B cell (primary cell): ENCODE data around the gene ADAMTS2. TPM values are rescaled to one million over a fixed set of nuclear protein-coding genes. Genes with fewer than 3 reads are reported as not detected.

Experiments used
- ATAC-seq: fragments of 200-7000 bp; cut with Tn5 transposase; one replicate; pipeline ENCODE4 v1.10.0; 2021; ENCODE audit warnings: low read depth, mild to moderate bottlenecking, moderate number of reproducible peaks, moderate library complexity
- CTCF ChIA-PET: fragments of 350-600 bp; sonication (Branson Sonifier 250); formaldehyde crosslinking; loops from one replicate; lab custom pipeline; 2021; ENCODE audit warnings: antibody characterized with exemption, inconsistent platforms; lab: Charles Lee
- POLR2A ChIA-PET: fragments of 350-600 bp; sonication (Branson Sonifier 250); formaldehyde crosslinking; loops from one replicate; lab custom pipeline; 2021; ENCODE audit warnings: antibody characterized with exemption; lab: Charles Lee
- DNase-seq: peaks from one replicate; pipeline ENCODE4 v3.0.0; 2013
- H2AFZ ChIP-seq: 2 replicates; pipeline ENCODE4 v1.6.1; 2012; ENCODE audit warnings: mild to moderate bottlenecking, low read depth, low read length; ENCODE audit not compliant: insufficient read depth, poor library complexity, severe bottlenecking
- H3K27ac ChIP-seq, 2 donors: 1 replicate in 1 of 2; 2 replicates in 1 of 2; pipeline ENCODE4 v1.5.1; 2012 to 2013; ENCODE audit warnings: low read length in 2 of 2, mild to moderate bottlenecking in 2 of 2, moderate library complexity in 1 of 2
- H3K27me3 ChIP-seq, 4 experiments: fragments of 200-600 bp in 1 of 4; sonication (generic) in 1 of 4; replicated peaks in 1 of 4; 1 replicate in 2 of 4; 2 replicates in 2 of 4; pipeline versions ENCODE4 v1.6.1 to v1.7.0; 2013 to 2016; ENCODE audit warnings: low read length in 3 of 4, mild to moderate bottlenecking in 2 of 4, mixed read lengths in 1 of 4, moderate library complexity in 1 of 4; ENCODE audit not compliant: insufficient read depth in 4 of 4, control insufficient read depth in 3 of 4; ENCODE audit errors: control extremely low read depth in 1 of 4
- H3K36me3 ChIP-seq, 2 experiments: replicated peaks in 1 of 2; 1 replicate in 1 of 2; 2 replicates in 1 of 2; pipeline versions ENCODE4 v1.6.1 to v1.7.1; 2013; ENCODE audit warnings: low read length in 1 of 2; ENCODE audit not compliant: insufficient read depth in 2 of 2, control insufficient read depth in 1 of 2; ENCODE audit errors: control extremely low read depth in 1 of 2, extremely low read depth in 1 of 2
- H3K4me1 ChIP-seq, 2 donors: fragments of 200-600 bp in 1 of 2; sonication (generic) in 1 of 2; 1 replicate in 1 of 2; 2 replicates in 1 of 2; pipeline versions ENCODE4 v1.5.1 to v1.6.1; 2013 to 2017; ENCODE audit warnings: low read length in 2 of 2; ENCODE audit not compliant: control insufficient read depth in 2 of 2, insufficient read depth in 2 of 2
- H3K4me2 ChIP-seq: replicated peaks from 2 replicates; pipeline ENCODE3; 2012; ENCODE audit warnings: mild to moderate bottlenecking, low read depth, low read length; ENCODE audit not compliant: poor library complexity, severe bottlenecking
- H3K4me3 ChIP-seq, 5 experiments: fragments of 200-600 bp in 1 of 5; sonication (generic) in 1 of 5; 1 replicate in 3 of 5; 2 replicates in 2 of 5; pipeline versions ENCODE4 v1.5.1 to v1.7.0; 2011 to 2016; ENCODE audit warnings: low read length in 4 of 5, mild to moderate bottlenecking in 4 of 5, low read depth in 2 of 5, control low read depth in 1 of 5, moderate library complexity in 1 of 5; ENCODE audit not compliant: insufficient read depth in 1 of 5; ENCODE audit errors: control extremely low read depth in 1 of 5, extremely low read depth in 1 of 5
- H3K79me2 ChIP-seq: fragments of 200-600 bp; sonication (generic); one replicate; pipeline ENCODE4 v1.6.0; 2016; ENCODE audit warnings: low read length; ENCODE audit not compliant: control insufficient read depth, insufficient read depth
- H3K9ac ChIP-seq: fragments of 200-600 bp; sonication (generic); 2 replicates; pipeline ENCODE4 v1.6.1; 2017; ENCODE audit warnings: mild to moderate bottlenecking, low read length, moderate library complexity
- H3K9me3 ChIP-seq, 3 donors: one replicate each; pipeline versions ENCODE4 v1.6.1 to v1.7.1; 2013; ENCODE audit warnings: low read length in 2 of 3; ENCODE audit not compliant: control insufficient read depth in 2 of 3, insufficient read depth in 1 of 3; ENCODE audit errors: control extremely low read depth in 1 of 3
- H4K20me1 ChIP-seq: 2 replicates; pipeline ENCODE4 v1.6.0; 2012; ENCODE audit warnings: mild to moderate bottlenecking, low read length; ENCODE audit not compliant: insufficient read depth, control insufficient read depth, poor library complexity, severe bottlenecking
- H3K27ac Mint-ChIP-seq: one replicate; pipeline ENCODE4 v1.8.0; 2021; ENCODE audit warnings: mixed read lengths
- H3K27me3 Mint-ChIP-seq: one replicate; pipeline ENCODE4 v1.8.0; 2021; ENCODE audit warnings: mixed read lengths
- H3K4me1 Mint-ChIP-seq: one replicate; pipeline ENCODE4 v1.8.0; 2021; ENCODE audit warnings: mixed read lengths
- H3K4me3 Mint-ChIP-seq: one replicate; pipeline ENCODE4 v1.8.0; 2021; ENCODE audit warnings: mixed read lengths
- H3K9me3 Mint-ChIP-seq: one replicate; pipeline ENCODE4 v1.8.0; 2022; ENCODE audit warnings: mixed read lengths; ENCODE audit not compliant: insufficient read depth
- CTCF ChIP-seq: fragments of 200-600 bp; IDR thresholded peaks from one replicate; pipeline ENCODE4 v1.8.0; 2022; ENCODE audit warnings: antibody characterized with exemption, mild to moderate bottlenecking
- EZH2 ChIP-seq: IDR thresholded peaks from 2 replicates; pipeline ENCODE4 v1.6.1; 2012; ENCODE audit warnings: borderline replicate concordance, low read depth, mild to moderate bottlenecking, moderate library complexity, low read length; ENCODE audit not compliant: insufficient read depth, poor library complexity, severe bottlenecking
- WGBS: methylation state at CpG from one replicate; pipeline ENCODE4 v1.1.5; 2013; ENCODE audit warnings: missing lambda C conversion rate; ENCODE audit not compliant: insufficient coverage; 5-methylcytosine and 5-hydroxymethylcytosine counted together
- intact Hi-C: fragments of 100-400 bp; cut with micrococcal nuclease; formaldehyde crosslinking; loops from one replicate; pipeline ENCODE4 v1.10.0; 2022
- polyA plus RNA-seq: library from polyadenylated mRNA; depleted of rRNA; stranded (reverse); fragments of >200 nt; gene quantifications from 2 replicates; pipeline ENCODE4 v1.2.3, GENCODE V29; 2012
- total RNA-seq, 2 donors: library from RNA; stranded (reverse); fragments of 120-200 nt in 1 of 2; gene quantifications; 1 replicate in 1 of 2; 2 replicates in 1 of 2; pipeline versions ENCODE4 v1.2.3 to v1.2.4, GENCODE V29; 2013 to 2022

Gene ADAMTS2
- total and polyA plus RNA-seq, 2 donors (not counting 1 experiment from before 2014, with no cell fraction given), result not detected

GRCh38 chr5:179185256-179185940 lies 159.9 kb downstream of the ADAMTS2 start:
- H3K4me1 ChIP-seq, result no peaks in the 10 kb centered on the region
- no peaks in the 10 kb centered on the region for H4K20me1 ChIP-seq
- Mint-ChIP-seq H3K27ac (no peak overlapping the region), H3K9me3 (no peaks in the 10 kb centered on the region), H3K4me1 (no peaks in the 10 kb centered on the region), H3K27me3 (peaks cover 21% of the 10 kb centered on the region), H3K4me3 (no peak overlapping the region)
- no peak overlapping the region for H2AFZ ChIP-seq
- no peak overlapping the region for H3K4me3 ChIP-seq
- ChIA-PET POLR2A (no interaction called here), CTCF (no interaction called here)
- peaks cover 0 to 4% (median 0%) of the 10 kb centered on the region in 3 donors for H3K9me3 ChIP-seq
- no peak overlapping the region for H3K4me2 ChIP-seq
- intact Hi-C loops, result no loop called here
- H3K9ac ChIP-seq, result no peak overlapping the region
- no peaks in the 10 kb centered on the region for H3K79me2 ChIP-seq
- ATAC-seq (no peak), DNase-seq (no peak)
- no peak overlapping the region for H3K27ac ChIP-seq
- H3K36me3 ChIP-seq, result no peaks in the 10 kb centered on the region
- no peak for TF ChIP-seq EZH2
- TF ChIP-seq CTCF, result no peak
- WGBS, result 93% methylated on average over 16 of the region's 16 CpGs
- H3K27me3 ChIP-seq, result peaks cover 0 to 6% (median 0%) of the 10 kb centered on the region in 4 experiments

DNA sequence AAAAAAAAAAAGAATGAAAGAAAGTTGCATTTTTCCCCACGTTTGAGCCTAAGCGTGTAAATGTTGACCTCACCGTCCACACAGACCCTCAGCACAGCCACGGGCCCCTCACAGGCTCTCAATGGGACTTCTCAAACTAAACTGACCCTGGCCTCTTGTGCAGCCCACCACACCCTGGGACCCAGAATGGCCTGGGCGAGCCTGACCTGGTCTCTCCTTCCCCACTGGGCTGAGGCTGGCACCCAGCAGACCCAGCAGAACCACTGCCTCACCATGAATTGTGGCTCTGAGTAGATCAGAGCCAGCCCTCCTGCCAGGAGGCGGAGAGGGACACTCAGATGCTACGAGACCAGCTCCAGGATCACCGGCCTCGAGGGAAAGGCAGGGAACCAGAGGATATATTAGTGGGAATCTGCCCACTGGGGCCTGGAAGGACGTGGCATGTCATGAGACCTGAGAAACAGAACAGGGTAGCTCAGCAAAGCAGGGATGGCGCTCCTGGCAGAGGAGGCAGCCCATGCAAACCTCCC lies 160.7 kb downstream of the ADAMTS2 start:
- no peak for TF ChIP-seq EZH2
- no peak for TF ChIP-seq CTCF
- Histone ChIP-seq H4K20me1 (no peaks in the 10 kb centered on the region), H3K4me1 (no peaks in the 10 kb centered on the region), H3K27ac (no peak overlapping the region), H3K79me2 (no peaks in the 10 kb centered on the region), H3K4me3 (no peak overlapping the region), H3K9ac (no peak overlapping the region), H3K9me3 (peaks cover 0 to 11% (median 0%) of the 10 kb centered on the region in 3 donors), H3K27me3 (peaks cover 0 to 6% (median 0%) of the 10 kb centered on the region in 4 experiments), H3K4me2 (no peak overlapping the region), H3K36me3 (no peaks in the 10 kb centered on the region), H2AFZ (no peak overlapping the region)
- Mint-ChIP-seq H3K27me3 (peaks cover 25% of the 10 kb centered on the region), H3K4me1 (no peaks in the 10 kb centered on the region), H3K27ac (no peak overlapping the region), H3K9me3 (no peaks in the 10 kb centered on the region), H3K4me3 (no peak overlapping the region)
- WGBS, result 88% methylated on average over 11 of the region's 11 CpGs
- ChIA-PET POLR2A (no interaction called here), CTCF (no interaction called here)
- intact Hi-C loops, result no loop called here
- DNase-seq (no peak), ATAC-seq (no peak)
